Nephron (organoid): ENCODE data around the gene OAS3.
A peak's percentile ranks its signal among the peaks of the same experiment; 100 is the strongest.

ENCODE experiments used
- H3K27ac Mint-ChIP-seq, 3 experiments: 2 replicates each; pipeline ENCODE4 v1.8.0; 2020; ENCODE audit warnings: mixed read lengths in 3 of 3, mild to moderate bottlenecking in 2 of 3, moderate library complexity in 1 of 3
- H3K27me3 Mint-ChIP-seq: 2 replicates; pipeline ENCODE4 v1.8.0; 2021; ENCODE audit warnings: low read depth, mild to moderate bottlenecking, moderate library complexity, mixed read lengths
- H3K36me3 Mint-ChIP-seq: 2 replicates; pipeline ENCODE4 v1.8.0; 2020; ENCODE audit warnings: low read depth, mixed read lengths
- H3K4me1 Mint-ChIP-seq: 2 replicates; pipeline ENCODE4 v1.8.0; 2020; ENCODE audit warnings: mixed read lengths
- H3K4me3 Mint-ChIP-seq, 3 experiments: 2 replicates each; pipeline ENCODE4 v1.8.0; 2020; ENCODE audit warnings: mild to moderate bottlenecking in 3 of 3, mixed read lengths in 3 of 3, moderate library complexity in 2 of 3
- H3K9me3 Mint-ChIP-seq: 2 replicates; pipeline ENCODE4 v1.8.0; 2020; ENCODE audit warnings: mixed read lengths
- TF ChIP-seq, protein P1 (sequence below), 3 experiments: fragments of 200-600 bp; sonication (generic); IDR thresholded peaks; one replicate each; pipeline ENCODE4 v1.5.0; 2021; ENCODE audit warnings: antibody characterized with exemption in 3 of 3; ENCODE audit not compliant: unreplicated experiment in 3 of 3

OAS3 gene

DNA sequence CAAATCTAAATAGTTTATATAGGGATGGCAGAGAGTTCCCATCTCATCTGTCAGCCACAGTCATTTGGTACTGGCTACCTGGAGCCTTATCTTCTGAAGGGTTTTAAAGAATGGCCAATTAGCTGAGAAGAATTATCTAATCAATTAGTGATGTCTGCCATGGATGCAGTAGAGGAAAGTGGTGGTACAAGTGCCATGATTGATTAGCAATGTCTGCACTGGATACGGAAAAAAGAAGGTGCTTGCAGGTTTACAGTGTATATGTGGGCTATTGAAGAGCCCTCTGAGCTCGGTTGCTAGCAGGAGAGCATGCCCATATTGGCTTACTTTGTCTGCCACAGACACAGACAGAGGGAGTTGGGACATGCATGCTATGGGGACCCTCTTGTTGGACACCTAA, 32.1 kb downstream of the OAS3 start:
- TF ChIP-seq, protein P1, sequence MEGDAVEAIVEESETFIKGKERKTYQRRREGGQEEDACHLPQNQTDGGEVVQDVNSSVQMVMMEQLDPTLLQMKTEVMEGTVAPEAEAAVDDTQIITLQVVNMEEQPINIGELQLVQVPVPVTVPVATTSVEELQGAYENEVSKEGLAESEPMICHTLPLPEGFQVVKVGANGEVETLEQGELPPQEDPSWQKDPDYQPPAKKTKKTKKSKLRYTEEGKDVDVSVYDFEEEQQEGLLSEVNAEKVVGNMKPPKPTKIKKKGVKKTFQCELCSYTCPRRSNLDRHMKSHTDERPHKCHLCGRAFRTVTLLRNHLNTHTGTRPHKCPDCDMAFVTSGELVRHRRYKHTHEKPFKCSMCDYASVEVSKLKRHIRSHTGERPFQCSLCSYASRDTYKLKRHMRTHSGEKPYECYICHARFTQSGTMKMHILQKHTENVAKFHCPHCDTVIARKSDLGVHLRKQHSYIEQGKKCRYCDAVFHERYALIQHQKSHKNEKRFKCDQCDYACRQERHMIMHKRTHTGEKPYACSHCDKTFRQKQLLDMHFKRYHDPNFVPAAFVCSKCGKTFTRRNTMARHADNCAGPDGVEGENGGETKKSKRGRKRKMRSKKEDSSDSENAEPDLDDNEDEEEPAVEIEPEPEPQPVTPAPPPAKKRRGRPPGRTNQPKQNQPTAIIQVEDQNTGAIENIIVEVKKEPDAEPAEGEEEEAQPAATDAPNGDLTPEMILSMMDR (IDR thresholded peaks at IDR 0.05; ENCODE audit: unreplicated experiment in 3 of 3): no peak
- Mint-ChIP-seq H3K27me3 (peaks cover 26% of the 10 kb centered on the region), H3K4me3 (no peak overlapping the region), H3K4me1 (peaks cover 5% of the 10 kb centered on the region), H3K36me3 (no peaks in the 10 kb centered on the region), H3K9me3 (no peaks in the 10 kb centered on the region), H3K27ac (no peak overlapping the region)

DNA sequence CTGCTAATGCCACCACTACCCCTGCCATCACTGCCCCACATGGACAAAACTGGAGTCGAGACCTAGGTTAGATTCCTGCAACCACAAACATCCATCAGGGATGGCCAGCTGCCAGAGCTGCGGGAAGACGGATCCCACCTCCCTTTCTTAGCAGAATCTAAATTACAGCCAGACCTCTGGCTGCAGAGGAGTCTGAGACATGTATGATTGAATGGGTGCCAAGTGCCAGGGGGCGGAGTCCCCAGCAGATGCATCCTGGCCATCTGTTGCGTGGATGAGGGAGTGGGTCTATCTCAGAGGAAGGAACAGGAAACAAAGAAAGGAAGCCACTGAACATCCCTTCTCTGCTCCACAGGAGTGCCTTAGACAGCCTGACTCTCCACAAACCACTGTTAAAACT, 33.0 kb downstream of the OAS3 start:
- Mint-ChIP-seq H3K27me3 (peaks cover 21% of the 10 kb centered on the region), H3K4me3 (no peak overlapping the region), H3K4me1 (peaks cover 5% of the 10 kb centered on the region), H3K36me3 (no peaks in the 10 kb centered on the region), H3K27ac (peak overlapping the region in 1 of 3 experiments; percentile 15), H3K9me3 (no peaks in the 10 kb centered on the region)
- TF ChIP-seq, protein P1 (IDR thresholded peaks at IDR 0.05; ENCODE audit: unreplicated experiment in 3 of 3): no peak

DNA sequence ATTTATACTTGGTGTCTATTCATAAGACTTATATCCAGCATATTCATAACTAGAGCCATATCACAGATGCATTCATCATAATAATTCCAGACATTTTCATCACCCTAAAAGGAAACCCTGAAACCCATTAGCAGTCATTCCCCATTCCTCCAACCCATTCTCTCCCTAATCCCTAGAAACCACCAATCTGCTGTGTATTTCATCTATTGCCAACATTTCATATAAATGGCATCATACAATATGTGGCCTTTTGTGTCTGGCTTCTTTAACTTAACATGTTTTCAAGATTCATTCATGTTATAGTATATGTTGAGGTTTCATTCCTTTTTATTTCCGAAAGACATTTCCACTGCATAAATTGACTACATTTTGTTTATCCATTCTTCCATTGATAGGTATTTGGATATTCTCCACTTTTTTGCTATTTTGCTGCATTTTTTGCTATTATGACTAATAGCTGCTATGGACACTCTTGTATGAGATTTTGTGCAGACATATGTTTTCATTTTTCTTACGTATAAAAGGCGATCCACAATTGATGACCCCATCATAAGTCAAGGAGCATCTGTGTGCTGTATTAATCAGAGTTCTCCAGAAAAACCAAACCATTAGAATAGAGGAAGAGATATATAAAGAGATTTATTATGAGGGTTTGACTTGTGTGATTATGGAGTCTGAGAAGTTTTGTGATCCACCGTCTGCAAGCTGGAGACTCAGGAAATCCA, 34.9 kb downstream of the OAS3 start:
- Mint-ChIP-seq H3K4me1 (peaks cover 5% of the 10 kb centered on the region), H3K9me3 (no peaks in the 10 kb centered on the region), H3K4me3 (no peak overlapping the region), H3K27me3 (peaks cover 16% of the 10 kb centered on the region), H3K27ac (peak overlapping the region in 1 of 3 experiments; percentile 14), H3K36me3 (no peaks in the 10 kb centered on the region)
- TF ChIP-seq, protein P1 (IDR thresholded peaks at IDR 0.05; ENCODE audit: unreplicated experiment in 3 of 3): no peak

DNA sequence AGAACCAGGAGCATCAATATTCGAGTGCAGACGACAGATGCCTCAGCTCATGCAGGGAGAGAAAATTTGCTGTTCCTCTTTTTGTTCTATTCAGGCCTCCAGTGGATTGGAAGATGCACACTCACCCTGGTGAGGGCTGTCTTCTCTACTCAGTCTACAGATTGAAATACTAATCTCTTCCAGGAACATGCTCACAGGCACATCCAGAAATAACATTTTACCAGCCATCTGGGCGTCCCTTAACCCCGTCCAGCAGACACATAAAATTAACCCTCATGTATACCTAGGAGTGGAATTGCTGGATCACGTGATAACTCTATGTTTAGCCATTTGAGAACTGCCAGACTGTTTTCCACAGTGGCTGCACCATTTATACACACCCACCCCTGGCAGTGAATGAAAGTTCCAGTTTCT, 35.6 kb downstream of the OAS3 start:
- TF ChIP-seq, protein P1 (IDR thresholded peaks at IDR 0.05; ENCODE audit: unreplicated experiment in 3 of 3): no peak
- H3K27me3 Mint-ChIP-seq: peaks cover 15% of the 10 kb centered on the region
- no peaks in the 10 kb centered on the region for H3K36me3 Mint-ChIP-seq
- no peaks in the 10 kb centered on the region for H3K9me3 Mint-ChIP-seq
- no peak overlapping the region for H3K4me3 Mint-ChIP-seq
- H3K27ac Mint-ChIP-seq: peak overlapping the region in 1 of 3 experiments; percentile 14
- H3K4me1 Mint-ChIP-seq: peaks cover 5% of the 10 kb centered on the region

DNA sequence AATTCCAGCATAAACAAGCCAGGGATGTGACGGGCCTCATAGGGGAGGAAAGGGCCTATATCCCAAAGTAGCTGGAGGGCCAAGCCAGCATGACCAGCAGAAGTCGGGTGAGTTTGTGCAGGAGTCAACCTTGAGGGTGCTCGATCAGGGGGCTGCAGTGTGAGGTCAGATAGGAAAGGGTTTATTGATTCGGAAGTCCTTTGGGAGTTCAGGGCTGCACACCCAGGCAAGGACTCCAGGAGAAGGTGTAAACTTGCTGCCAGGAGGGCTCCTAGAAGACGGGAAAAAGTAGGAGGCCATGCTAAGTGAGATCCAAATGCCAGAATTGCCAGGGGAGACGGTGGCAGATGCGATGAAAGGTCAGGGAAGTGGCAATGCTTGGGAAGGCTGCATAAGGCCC, 36.6 kb downstream of the OAS3 start:
- H3K27me3 Mint-ChIP-seq: peaks cover 14% of the 10 kb centered on the region
- TF ChIP-seq, protein P1 (IDR thresholded peaks at IDR 0.05; ENCODE audit: unreplicated experiment in 3 of 3): no peak
- H3K4me3 Mint-ChIP-seq: no peak overlapping the region
- H3K36me3 Mint-ChIP-seq: no peaks in the 10 kb centered on the region
- peaks cover 5% of the 10 kb centered on the region for H3K4me1 Mint-ChIP-seq
- no peak overlapping the region for H3K27ac Mint-ChIP-seq
- H3K9me3 Mint-ChIP-seq: no peaks in the 10 kb centered on the region

DNA sequence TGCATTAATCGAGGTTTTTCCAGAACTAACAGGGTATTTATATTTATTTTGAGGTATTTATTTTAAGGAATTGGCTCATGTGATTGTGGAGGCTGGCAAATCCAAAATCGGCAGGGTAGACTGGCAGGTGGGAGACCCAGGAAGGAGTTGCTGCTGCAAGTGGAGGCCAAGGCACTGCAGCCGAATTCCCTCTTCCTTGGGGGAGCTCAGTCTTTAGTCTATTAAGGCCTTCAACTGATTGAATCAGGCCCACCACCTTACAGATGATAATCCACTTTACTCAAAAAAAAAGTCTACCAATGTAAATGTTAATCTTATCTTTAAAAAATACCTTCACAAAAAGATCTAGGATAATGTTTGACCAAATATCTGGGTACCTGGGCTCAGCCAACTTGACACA, 38.9 kb downstream of the OAS3 start:
- Mint-ChIP-seq H3K4me3 (no peak overlapping the region), H3K27ac (no peak overlapping the region), H3K36me3 (no peaks in the 10 kb centered on the region), H3K27me3 (no peaks in the 10 kb centered on the region), H3K4me1 (no peaks in the 10 kb centered on the region), H3K9me3 (peaks cover 5% of the 10 kb centered on the region)
- TF ChIP-seq, protein P1 (IDR thresholded peaks at IDR 0.05; ENCODE audit: unreplicated experiment in 3 of 3): no peak
